HG03025 (cell line): ENCODE measurements around the gene KRT36.

ENCODE experiments used
- ATAC-seq: cut with Tn5 transposase; IDR thresholded peaks from one replicate; pipeline ENCODE4 v1.9.1; 2021; ENCODE audit warnings: mild to moderate bottlenecking, moderate library complexity; ENCODE audit not compliant: unreplicated experiment, low FRiP score

The KRT36 gene

GRCh38 chr17:41504246-41504977, 14.7 kb upstream of the KRT36 start:
- ATAC-seq: no peak

GRCh38 chr17:41503202-41503601, 13.5 kb upstream of the KRT36 start:
- ATAC-seq: no peak

- ATAC-seq: no peak
Measured at GRCh38 chr17:41500131-41500911, 10.6 kb upstream of the KRT36 start.

GRCh38 chr17:41499714-41500113, 10.0 kb upstream of the KRT36 start:
- no peak for ATAC-seq

GRCh38 chr17:41498276-41498675, 8.6 kb upstream of the KRT36 start:
- no peak for ATAC-seq

GRCh38 chr17:41496803-41497484, 7.2 kb upstream of the KRT36 start:
- ATAC-seq: no peak

GRCh38 chr17:41494524-41494923, 4.8 kb upstream of the KRT36 start:
- ATAC-seq: no peak

GRCh38 chr17:41492771-41493170, 3.1 kb upstream of the KRT36 start:
- no peak for ATAC-seq

- ATAC-seq: no peak
Measured at GRCh38 chr17:41492351-41492750, 2.6 kb upstream of the KRT36 start.

- ATAC-seq: no peak
Measured at GRCh38 chr17:41491476-41491875, 1.8 kb upstream of the KRT36 start.

GRCh38 chr17:41490000-41490990, 585 bp upstream of the KRT36 start:
- ATAC-seq: no peak

GRCh38 chr17:41486809-41487530, 2.7 kb downstream of the KRT36 start:
- no peak for ATAC-seq

GRCh38 chr17:41486316-41486715, 3.4 kb downstream of the KRT36 start:
- ATAC-seq: no peak

GRCh38 chr17:41484920-41485904, 4.5 kb downstream of the KRT36 start:
- ATAC-seq: no peak

- ATAC-seq: no peak
Measured at GRCh38 chr17:41483991-41484826, 5.5 kb downstream of the KRT36 start.

- no peak for ATAC-seq
Measured at GRCh38 chr17:41483531-41483930, 6.2 kb downstream of the KRT36 start.

- ATAC-seq: no peak
Measured at GRCh38 chr17:41481036-41481435, 8.7 kb downstream of the KRT36 start, which contains the start of gene KRT35. Gene KRT35 (minus strand): TSS chr17:41481151. CDS start chr17:41481097, 54 bp downstream.
